Mesodermal cell (in vitro differentiated cells): ENCODE measurements around the gene B3GLCT.
"Not testable (repeated sequence)": the region's sequence is repeated elsewhere in the genome, so short reads cannot be mapped to it uniquely, and the experiment has no call there.

Experiments used
- H3K27ac ChIP-seq: 2 replicates; pipeline ENCODE4 v1.7.0; 2013; ENCODE audit warnings: mild to moderate bottlenecking, low read depth, low read length, moderate library complexity; ENCODE audit not compliant: severe bottlenecking
- H3K36me3 ChIP-seq: 2 replicates; pipeline ENCODE4 v1.7.1; 2013; ENCODE audit warnings: mild to moderate bottlenecking, low read length, moderate library complexity; ENCODE audit not compliant: control insufficient read depth, insufficient read depth
- H3K4me1 ChIP-seq: one replicate; pipeline ENCODE4 v1.7.1; 2013; ENCODE audit warnings: mild to moderate bottlenecking, low read length; ENCODE audit not compliant: insufficient read depth, control insufficient read depth, poor library complexity, severe bottlenecking
- H3K4me3 ChIP-seq: 2 replicates; pipeline ENCODE4 v1.7.0; 2013; ENCODE audit warnings: low read length, control low read depth, mild to moderate bottlenecking; ENCODE audit not compliant: insufficient read depth, poor library complexity, severe bottlenecking; ENCODE audit errors: extremely low read depth
- H3K9me3 ChIP-seq: 2 replicates; pipeline ENCODE4 v1.7.1; 2013; ENCODE audit warnings: mild to moderate bottlenecking, low read length, moderate library complexity; ENCODE audit not compliant: control insufficient read depth
- WGBS, 2 experiments: methylation state at CpG; one replicate each; pipeline ENCODE4 v1.1.5; 2013; ENCODE audit warnings: missing lambda C conversion rate in 2 of 2; ENCODE audit not compliant: insufficient coverage in 2 of 2; 5-methylcytosine and 5-hydroxymethylcytosine counted together

The B3GLCT gene

GRCh38 chr13:31207661-31208552, 8.1 kb downstream of the B3GLCT start:
- Histone ChIP-seq H3K27ac (no peak overlapping the region), H3K36me3 (no peaks in the 10 kb centered on the region)

GRCh38 chr13:31208559-31209122, 8.9 kb downstream of the B3GLCT start:
- Histone ChIP-seq H3K36me3 (no peaks in the 10 kb centered on the region), H3K27ac (no peak overlapping the region), H3K4me3 (no peak overlapping the region), H3K4me1 (peaks cover 12% of the 10 kb centered on the region), H3K9me3 (no peaks in the 10 kb centered on the region)
- 75 to 91% methylated on average over 4 to 6 of the region's 12 CpGs for WGBS, 2 experiments

More at GRCh38 chr13:31207661-31208552, 8.1 kb downstream of the B3GLCT start:
- WGBS, 2 experiments, result 86 to 90% methylated on average over 9 to 11 of the region's 15 CpGs
- Histone ChIP-seq H3K9me3 (no peaks in the 10 kb centered on the region), H3K4me1 (peaks cover 12% of the 10 kb centered on the region), H3K4me3 (no peak overlapping the region)

GRCh38 chr13:31209172-31209840, 9.5 kb downstream of the B3GLCT start:
- H3K27ac ChIP-seq, result peak overlapping the region; percentile 16
- H3K9me3 ChIP-seq, result no peaks in the 10 kb centered on the region
- WGBS, 2 experiments, result 58 to 59% methylated on average over 7 of the region's 8 CpGs

GRCh38 chr13:31209841-31210210, 10.1 kb downstream of the B3GLCT start:
- 71 to 81% methylated on average over 2 to 4 of the region's 4 CpGs for WGBS, 2 experiments
- no peaks in the 10 kb centered on the region for H3K36me3 ChIP-seq
- no peaks in the 10 kb centered on the region for H3K9me3 ChIP-seq
- peak overlapping the region; percentile 16 for H3K27ac ChIP-seq
- no peak overlapping the region for H3K4me3 ChIP-seq
- peaks cover 19% of the 10 kb centered on the region for H3K4me1 ChIP-seq

More at GRCh38 chr13:31209172-31209840, 9.5 kb downstream of the B3GLCT start:
- Histone ChIP-seq H3K36me3 (no peaks in the 10 kb centered on the region), H3K4me3 (no peak overlapping the region), H3K4me1 (peaks cover 18% of the 10 kb centered on the region)

- 67 to 71% methylated on average over 1 to 2 of the region's 2 CpGs for WGBS, 2 experiments
- Histone ChIP-seq H3K36me3 (no peaks in the 10 kb centered on the region), H3K9me3 (no peaks in the 10 kb centered on the region), H3K4me3 (no peak overlapping the region), H3K4me1 (peaks cover 16% of the 10 kb centered on the region), H3K27ac (no peak overlapping the region)
Measured at GRCh38 chr13:31213651-31214289, 14.0 kb downstream of the B3GLCT start.

- no CpG with 5 or more reads among the region's 1 CpG for WGBS, 2 experiments
- no peaks in the 10 kb centered on the region for H3K36me3 ChIP-seq
- peaks cover 10% of the 10 kb centered on the region for H3K4me1 ChIP-seq
- no peak overlapping the region for H3K27ac ChIP-seq
- H3K9me3 ChIP-seq, result no peaks in the 10 kb centered on the region
- no peak overlapping the region for H3K4me3 ChIP-seq
Measured at GRCh38 chr13:31214435-31214834, 14.7 kb downstream of the B3GLCT start.

GRCh38 chr13:31216916-31217315, 17.1 kb downstream of the B3GLCT start:
- not testable (repeated sequence) for H3K4me3 ChIP-seq, H3K27ac ChIP-seq, H3K4me1 ChIP-seq, H3K9me3 ChIP-seq, H3K36me3 ChIP-seq
- 92% methylated on average over 2 of the region's 2 CpGs; no CpG with 5 or more reads in 1 of the 2 experiments for WGBS, 2 experiments

- H3K9me3 ChIP-seq, result no peaks in the 10 kb centered on the region
- H3K4me3 ChIP-seq, result no peak overlapping the region
- no peak overlapping the region for H3K27ac ChIP-seq
- H3K36me3 ChIP-seq, result peaks cover 9% of the 10 kb centered on the region
- 100% methylated on average over 1 of the region's 4 CpGs; no CpG with 5 or more reads in 1 of the 2 experiments for WGBS, 2 experiments
- no peaks in the 10 kb centered on the region for H3K4me1 ChIP-seq
Measured at GRCh38 chr13:31219909-31220598, 20.3 kb downstream of the B3GLCT start.

- H3K36me3 ChIP-seq, result peaks cover 9% of the 10 kb centered on the region
- no peak overlapping the region for H3K27ac ChIP-seq
- WGBS, 2 experiments, result 96 to 100% methylated on average over 3 of the region's 3 CpGs
- H3K4me1 ChIP-seq, result peaks cover 9% of the 10 kb centered on the region
- H3K4me3 ChIP-seq, result no peak overlapping the region
- H3K9me3 ChIP-seq, result no peaks in the 10 kb centered on the region
Measured at GRCh38 chr13:31221057-31221456, 21.3 kb downstream of the B3GLCT start.

GRCh38 chr13:31223215-31223614, 23.4 kb downstream of the B3GLCT start:
- Histone ChIP-seq H3K27ac (no peak overlapping the region), H3K4me1 (peaks cover 14% of the 10 kb centered on the region), H3K36me3 (peaks cover 9% of the 10 kb centered on the region), H3K9me3 (no peaks in the 10 kb centered on the region), H3K4me3 (no peak overlapping the region)
- WGBS, 2 experiments, result 85 to 87% methylated on average over 6 of the region's 7 CpGs
